Activated naive CD4-positive, alpha-beta T cell treated with Interleukin-2 at 50 U/mL for 16 hours (primary cell): ENCODE data around the gene CLK2.
A peak's percentile ranks its signal among the peaks of the same experiment; 100 is the strongest.
"Not testable (repeated sequence)": the region's sequence is repeated elsewhere in the genome, so short reads cannot be mapped to it uniquely, and the experiment has no call there.

ENCODE experiments used
- DNase-seq: peaks from one replicate; pipeline ENCODE4 v3.0.0-alpha.2; 2020

Gene CLK2

GRCh38 chr1:155263067-155263466 lies 10.2 kb downstream of the CLK2 start:
- no peak for DNase-seq

GRCh38 chr1:155261852-155262673 lies 11.2 kb downstream of the CLK2 start, which contains the start of gene SCAMP3:
Gene SCAMP3, minus strand, starts transcription at chr1:155262360. Its CDS starts 209 bp downstream, at chr1:155262151.
- DNase-seq: peak; percentile 87

- peak; percentile 20 for DNase-seq
Measured at GRCh38 chr1:155261493-155261851, 11.8 kb downstream of the CLK2 start.

- no peak for DNase-seq
Measured at GRCh38 chr1:155260276-155260675, 13.0 kb downstream of the CLK2 start.

GRCh38 chr1:155256058-155256852 lies 17.0 kb downstream of the CLK2 start:
- no peak for DNase-seq

- DNase-seq: peak; percentile 78
Measured at GRCh38 chr1:155255243-155256007, 17.9 kb downstream of the CLK2 start, which contains the start of gene ENTREP3. Gene ENTREP3, minus strand, starts transcription at chr1:155255483. Its CDS starts 606 bp downstream, at chr1:155254877.

GRCh38 chr1:155254714-155255242 lies 18.5 kb downstream of the CLK2 start:
- no peak for DNase-seq

- no peak for DNase-seq
Measured at GRCh38 chr1:155254228-155254713, 19.0 kb downstream of the CLK2 start.

GRCh38 chr1:155253797-155254196 lies 19.5 kb downstream of the CLK2 start:
- no peak for DNase-seq

GRCh38 chr1:155253208-155253607 lies 20.1 kb downstream of the CLK2 start:
- DNase-seq: no peak

- DNase-seq: no peak
Measured at GRCh38 chr1:155251566-155251965, 21.7 kb downstream of the CLK2 start.

- peak; percentile 96 for DNase-seq
Measured at GRCh38 chr1:155250633-155251449, 22.5 kb downstream of the CLK2 start.

- no peak for DNase-seq
Measured at GRCh38 chr1:155250246-155250632, 23.1 kb downstream of the CLK2 start.

- DNase-seq: no peak
Measured at GRCh38 chr1:155247667-155248553, 25.4 kb downstream of the CLK2 start.

GRCh38 chr1:155246796-155247195 lies 26.5 kb downstream of the CLK2 start:
- DNase-seq: not testable (repeated sequence)

- no peak for DNase-seq
Measured at GRCh38 chr1:155245163-155245524, 28.2 kb downstream of the CLK2 start.

- DNase-seq: peak; percentile 90
Measured at GRCh38 chr1:155244368-155245162, 28.7 kb downstream of the CLK2 start.

- no peak for DNase-seq
Measured at GRCh38 chr1:155242805-155243358, 30.4 kb downstream of the CLK2 start.

- DNase-seq: no peak
Measured at GRCh38 chr1:155241841-155242264, 31.5 kb downstream of the CLK2 start.
